GM13976 (cell line): Measurements from ENCODE around the gene ACVR2A.
A peak's percentile ranks its signal among the peaks of the same experiment; 100 is the strongest.

Experiments
- DNase-seq: peaks from one replicate; pipeline ENCODE4 v3.0.0; 2012; ENCODE audit warnings: low spot score
- CTCF ChIP-seq: IDR thresholded peaks from 2 replicates; pipeline ENCODE4 v1.5.1; 2012; ENCODE audit warnings: borderline replicate concordance, mild to moderate bottlenecking; ENCODE audit not compliant: insufficient read depth; ENCODE audit errors: extremely low read depth, missing control alignments, control extremely low read depth
- in situ Hi-C: fragments of 300-500 bp; cut with MboI; formaldehyde crosslinking; loops from one replicate; pipeline ENCODE4 v1.12.0; 2022; ENCODE audit warnings: low sequenced_read_pairs, mixed read lengths, inconsistent platforms; ENCODE audit not compliant: unreplicated experiment

The ACVR2A gene

GRCh38 chr2:147910990-147911473, 66.2 kb downstream of the ACVR2A start:
- peak; percentile 27 for TF ChIP-seq CTCF
- DNase-seq, result no peak
- in situ Hi-C loops, result loop anchor here (10.0 to 25.0 kb wide), 3 partner anchors 576 to 1174 kb away; no protein-coding TSS in a partner anchor

- no peak for DNase-seq
- in situ Hi-C loops, result loop anchor here (10.0 to 25.0 kb wide), 3 partner anchors 579 to 1177 kb away; no protein-coding TSS in a partner anchor
- TF ChIP-seq CTCF, result no peak
These were observed 69.1 kb downstream of the ACVR2A start for GRCh38 chr2:147913701-147914480.

GRCh38 chr2:147916067-147916466, 71.2 kb downstream of the ACVR2A start:
- TF ChIP-seq CTCF, result no peak
- in situ Hi-C loops, result loop anchor here (10.0 to 25.0 kb wide), 3 partner anchors 581 to 1179 kb away; no protein-coding TSS in a partner anchor
- no peak for DNase-seq

GRCh38 chr2:147916723-147917122, 71.9 kb downstream of the ACVR2A start:
- no peak for DNase-seq
- no peak for TF ChIP-seq CTCF
- in situ Hi-C loops, result loop anchor here (10.0 to 25.0 kb wide), 3 partner anchors 582 to 1179 kb away; no protein-coding TSS in a partner anchor

GRCh38 chr2:147917161-147917560, 72.3 kb downstream of the ACVR2A start:
- DNase-seq, result no peak
- TF ChIP-seq CTCF, result no peak
- in situ Hi-C loops, result loop anchor here (10.0 to 25.0 kb wide), 3 partner anchors 582 to 1180 kb away; no protein-coding TSS in a partner anchor

- no peak for TF ChIP-seq CTCF
- in situ Hi-C loops, result loop anchor here (25.0 kb wide), 1 partner anchor 1187 kb away; no protein-coding TSS in a partner anchor
- DNase-seq, result no peak
These were observed 79.0 kb downstream of the ACVR2A start for GRCh38 chr2:147923846-147924245.
